SH-SY5Y (cell line): ENCODE measurements around the gene SKAP1.

Experiments used
- GATA2 ChIP-seq: IDR thresholded peaks from 2 replicates; pipeline ENCODE4 v1.6.1; 2011; ENCODE audit warnings: mild to moderate bottlenecking, low read depth, low read length
- GATA3 ChIP-seq: IDR thresholded peaks from 2 replicates; pipeline ENCODE4 v1.6.1; 2011; ENCODE audit warnings: low read depth, mild to moderate bottlenecking, low read length, moderate library complexity

The SKAP1 gene

GRCh38 chr17:48231995-48232959, 197.7 kb downstream of the SKAP1 start:
- no peak for TF ChIP-seq GATA3
- no peak for TF ChIP-seq GATA2

DNA sequence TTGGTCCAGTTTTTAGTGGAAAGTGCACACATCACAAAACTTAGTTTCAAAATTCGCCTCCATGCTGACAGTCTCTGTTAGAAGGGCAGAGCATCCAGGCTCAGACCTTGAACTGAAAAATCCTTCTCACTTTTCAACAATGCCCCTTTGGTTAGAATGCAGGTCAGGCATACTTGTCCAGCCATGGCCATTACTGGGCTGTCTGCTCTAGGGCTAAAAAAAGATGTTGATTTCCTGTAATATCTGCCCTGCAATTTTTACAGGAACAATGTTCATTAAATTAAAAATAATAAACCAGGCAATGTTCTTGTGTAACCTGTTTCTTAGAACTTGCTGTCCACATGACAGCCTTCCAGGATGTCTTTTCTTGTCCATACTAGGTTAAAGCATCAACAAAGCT, 200.1 kb downstream of the SKAP1 start:
- TF ChIP-seq GATA2 (no peak), GATA3 (no peak)

- TF ChIP-seq GATA2 (no peak), GATA3 (no peak)
Measured at GRCh38 chr17:48228720-48229119, 201.3 kb downstream of the SKAP1 start.

GRCh38 chr17:48225725-48226567, 204.1 kb downstream of the SKAP1 start:
- TF ChIP-seq GATA3 = no peak
- no peak for TF ChIP-seq GATA2

GRCh38 chr17:48223945-48224344, 206.1 kb downstream of the SKAP1 start:
- no peak for TF ChIP-seq GATA3
- TF ChIP-seq GATA2 = no peak

GRCh38 chr17:48219617-48220016, 210.4 kb downstream of the SKAP1 start:
- TF ChIP-seq GATA3 (no peak), GATA2 (no peak)

DNA sequence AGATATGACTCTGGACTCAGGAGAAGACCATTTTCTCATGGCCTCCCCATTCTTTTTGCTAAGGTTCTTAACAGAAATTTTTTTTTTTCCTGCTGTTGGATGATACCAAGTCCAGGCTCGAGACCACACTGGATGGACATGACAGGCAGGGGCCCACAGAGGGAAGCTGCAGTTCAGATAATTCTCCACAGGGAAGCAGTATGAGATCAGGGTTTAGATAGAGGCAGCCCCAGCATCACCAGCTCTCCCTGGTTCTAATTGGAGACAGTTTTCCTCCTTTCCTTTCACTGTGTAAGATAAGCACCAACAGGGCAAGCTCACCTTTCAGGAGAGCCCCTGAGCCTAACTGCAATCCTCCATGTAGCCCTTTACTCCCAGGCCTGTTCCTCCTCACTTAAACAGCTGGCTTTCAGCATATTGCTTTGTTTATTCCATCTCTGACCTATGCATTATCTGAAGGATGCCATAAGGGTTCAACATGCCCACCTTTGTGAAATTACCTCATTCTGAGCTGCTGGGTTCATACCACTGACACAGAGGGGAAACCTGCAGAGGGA, 214.4 kb downstream of the SKAP1 start:
- TF ChIP-seq GATA2 (peak; percentile 61; the same call in 1 of the 2 replicates), GATA3 (no peak)

- TF ChIP-seq GATA2 (no peak), GATA3 (no peak)
Measured at GRCh38 chr17:48213797-48214196, 216.2 kb downstream of the SKAP1 start.

DNA sequence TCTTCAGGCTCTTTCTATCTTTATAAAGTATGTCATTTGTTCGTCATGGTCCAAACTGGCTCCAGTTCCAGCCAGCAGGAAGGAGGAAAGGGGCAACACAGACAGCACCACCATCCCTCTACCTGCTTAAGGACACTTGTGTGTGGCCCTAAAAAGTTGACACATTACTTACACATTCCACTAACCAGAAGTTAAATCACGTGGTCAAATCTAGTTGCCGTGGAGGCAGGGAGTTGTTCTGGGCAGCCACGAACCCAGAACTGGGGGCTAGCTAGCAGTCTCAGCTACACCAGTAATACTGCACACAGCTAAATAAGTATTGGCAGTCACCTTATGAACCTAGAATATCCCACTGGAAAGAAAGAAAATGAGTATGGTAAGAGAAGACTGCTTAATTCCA, 218.2 kb downstream of the SKAP1 start:
- no peak for TF ChIP-seq GATA3
- no peak for TF ChIP-seq GATA2

- TF ChIP-seq GATA3 = no peak
- no peak for TF ChIP-seq GATA2
Measured at GRCh38 chr17:48211011-48211410, 219.0 kb downstream of the SKAP1 start.

DNA sequence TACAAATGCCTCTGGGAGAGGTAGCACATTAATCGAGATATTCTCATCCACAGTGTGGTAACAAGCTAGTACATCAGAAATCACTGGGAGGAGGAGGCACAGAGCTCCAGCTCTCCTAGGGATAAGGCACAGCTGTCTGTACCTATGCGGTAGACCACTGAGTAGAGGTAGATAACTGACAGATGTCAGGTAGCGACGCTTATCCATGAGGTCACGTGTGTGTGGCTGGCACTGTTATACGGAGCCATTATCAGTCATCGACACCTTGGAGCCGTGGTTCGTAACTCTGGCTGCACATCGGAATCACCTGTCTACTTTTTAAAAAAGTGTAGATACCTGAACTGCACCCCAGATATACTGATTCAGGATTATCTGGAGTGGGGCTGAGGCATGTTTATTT, 220.0 kb downstream of the SKAP1 start:
- TF ChIP-seq GATA2 = no peak
- no peak for TF ChIP-seq GATA3

DNA sequence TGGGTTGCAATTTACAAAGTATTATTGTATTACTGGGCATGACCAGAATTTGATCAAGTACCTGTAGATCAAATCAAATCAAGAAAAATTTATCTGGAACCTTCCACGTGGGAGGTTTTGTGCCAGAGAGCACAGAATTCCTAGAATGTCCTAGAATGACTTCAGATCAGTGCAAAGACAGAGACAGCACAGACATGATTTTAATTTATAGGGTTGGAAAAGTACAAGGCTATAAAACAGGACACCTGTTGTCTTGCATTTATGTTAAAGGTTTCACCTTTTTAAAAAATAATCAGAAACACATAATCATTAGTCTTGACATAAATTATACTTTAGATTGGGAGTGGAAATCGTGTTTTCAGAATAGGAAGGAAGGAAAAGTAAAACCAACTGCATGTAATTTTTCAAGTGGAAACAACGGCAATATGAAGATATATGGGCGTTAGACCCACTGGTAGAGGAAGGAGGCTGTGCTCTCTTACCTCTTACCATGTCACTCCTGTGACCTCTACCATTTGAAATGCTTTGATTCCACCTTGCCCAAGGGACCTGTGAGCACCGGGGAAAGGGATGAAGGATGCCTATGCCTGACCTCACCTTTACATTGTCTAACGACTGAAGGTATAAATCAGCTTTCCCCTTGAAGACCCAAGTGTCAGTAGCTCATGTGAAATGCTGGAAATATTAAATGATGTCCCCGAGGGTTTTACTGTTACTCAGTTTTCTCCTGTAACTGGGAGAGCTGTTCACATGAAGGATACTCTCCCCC, 222.1 kb downstream of the SKAP1 start:
- TF ChIP-seq GATA3 = no peak
- no peak for TF ChIP-seq GATA2

- TF ChIP-seq GATA3 (no peak), GATA2 (no peak)
Measured at GRCh38 chr17:48202959-48203358, 227.1 kb downstream of the SKAP1 start.
